ENCODE data around the gene C1orf35. TPM values are rescaled to one million over a fixed set of nuclear protein-coding genes. Genes with fewer than 3 reads are reported as not detected.

C1orf35 gene
- total and polyA plus RNA-seq, 9 donors: 11.8 to 15.1 (median 13.5) TPM

DNA sequence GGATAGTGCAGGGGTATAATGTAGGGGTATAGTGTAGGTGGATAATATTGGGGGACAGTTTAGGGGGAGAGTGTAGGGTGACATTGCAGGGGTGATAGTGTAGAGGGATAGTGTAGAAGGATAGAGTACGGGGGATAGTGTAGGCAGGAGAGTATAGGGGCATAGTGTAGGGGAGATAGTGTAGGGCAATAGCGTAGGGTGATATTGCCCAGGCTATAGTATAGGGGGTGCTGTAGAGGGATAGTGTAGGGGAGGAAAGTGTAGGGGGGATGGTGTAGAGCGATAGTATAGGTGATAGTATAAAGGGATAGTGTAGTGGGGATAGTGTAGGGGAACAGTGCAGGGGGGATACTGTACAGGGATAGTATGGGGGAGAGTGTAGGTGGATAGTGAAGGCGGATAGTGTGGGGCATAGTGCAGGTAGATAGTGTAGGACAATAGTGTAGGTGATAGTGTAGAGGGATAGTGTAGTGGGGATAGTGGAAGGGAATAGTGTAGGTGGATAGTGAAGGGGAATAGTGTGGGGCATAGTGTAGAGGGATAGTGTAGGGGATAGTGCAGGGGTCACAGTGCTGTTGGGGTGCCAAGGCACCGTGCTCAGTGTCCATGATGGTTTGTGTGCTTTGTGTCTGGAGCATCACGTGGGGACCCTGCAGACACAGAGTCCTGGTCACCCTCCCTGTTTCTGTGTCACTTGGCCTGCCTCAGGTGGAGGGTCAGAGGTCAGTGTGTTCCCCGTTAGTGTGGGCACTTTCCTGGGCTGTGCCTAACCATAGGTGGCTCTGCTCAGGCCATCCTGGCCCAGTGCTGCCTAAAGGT is 31.1 kb downstream of the C1orf35 start:
- no peak for DNase-seq
- Histone ChIP-seq H3K27me3 (ENCODE audit: control insufficient read depth, insufficient read depth, low read length) (peaks cover 18% of the 10 kb centered on the region), H3K9me3 (replicated peaks; ENCODE audit: control insufficient read depth, low read depth, low read length) (no peaks in the 10 kb centered on the region), H3K4me3 (ENCODE audit: low read length) (no peak overlapping the region), H3K27ac (ENCODE audit: low read length) (no peak overlapping the region), H3K4me1 (ENCODE audit: control insufficient read depth, insufficient read depth, low read length) (peaks cover 10% of the 10 kb centered on the region), H3K36me3 (ENCODE audit: control insufficient read depth, insufficient read depth, low read length) (no peaks in the 10 kb centered on the region)
- WGBS (ENCODE audit: insufficient coverage): 69% methylated on average over 6 of the region's 7 CpGs

DNA sequence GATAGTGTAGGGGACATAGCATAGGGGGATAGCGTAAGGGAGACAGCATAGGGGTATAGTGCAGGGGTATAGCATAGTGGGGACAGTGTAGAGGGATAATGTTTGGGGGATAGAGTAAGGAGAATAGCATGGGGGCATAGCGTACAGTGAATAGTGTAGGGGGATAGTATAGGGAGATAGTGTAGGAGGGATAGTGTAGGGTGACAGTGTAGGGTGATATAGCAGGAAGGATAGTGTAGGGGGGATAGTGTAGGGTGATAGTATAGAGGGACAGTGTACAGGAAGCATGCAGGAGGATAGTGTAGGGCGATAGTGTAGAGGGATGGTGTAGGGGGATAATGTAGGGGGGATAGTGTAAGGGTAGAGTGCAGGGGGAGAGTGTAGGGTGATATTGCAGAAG is 32.3 kb downstream of the C1orf35 start:
- peaks cover 28% of the 10 kb centered on the region for H3K27me3 ChIP-seq (ENCODE audit: control insufficient read depth, insufficient read depth, low read length)

GRCh38 chr1:228070173-228070572 is 33.0 kb downstream of the C1orf35 start:
- Histone ChIP-seq H3K4me3 (ENCODE audit: low read length) (no peak overlapping the region), H3K27ac (ENCODE audit: low read length) (no peak overlapping the region), H3K4me1 (ENCODE audit: control insufficient read depth, insufficient read depth, low read length) (peaks cover 10% of the 10 kb centered on the region), H3K9me3 (replicated peaks; ENCODE audit: control insufficient read depth, low read depth, low read length) (no peaks in the 10 kb centered on the region), H3K27me3 (ENCODE audit: control insufficient read depth, insufficient read depth, low read length) (peaks cover 32% of the 10 kb centered on the region), H3K36me3 (ENCODE audit: control insufficient read depth, insufficient read depth, low read length) (no peaks in the 10 kb centered on the region)
- no peak for DNase-seq
- WGBS (ENCODE audit: insufficient coverage): 54% methylated on average over 2 of the region's 2 CpGs

More for the DNA sequence above, 32.3 kb downstream of the C1orf35 start:
- H3K4me3 ChIP-seq (ENCODE audit: low read length): no peak overlapping the region
- peaks cover 10% of the 10 kb centered on the region for H3K4me1 ChIP-seq (ENCODE audit: control insufficient read depth, insufficient read depth, low read length)
- H3K36me3 ChIP-seq (ENCODE audit: control insufficient read depth, insufficient read depth, low read length): no peaks in the 10 kb centered on the region
- no peak overlapping the region for H3K27ac ChIP-seq (ENCODE audit: low read length)
- DNase-seq: no peak
- no peaks in the 10 kb centered on the region for H3K9me3 ChIP-seq (replicated peaks; ENCODE audit: control insufficient read depth, low read depth, low read length)
- 75% methylated on average over 3 of the region's 3 CpGs for WGBS (ENCODE audit: insufficient coverage)

- Histone ChIP-seq H3K9me3 (replicated peaks; ENCODE audit: control insufficient read depth, low read depth, low read length) (no peaks in the 10 kb centered on the region), H3K4me3 (ENCODE audit: low read length) (no peak overlapping the region), H3K4me1 (ENCODE audit: control insufficient read depth, insufficient read depth, low read length) (peaks cover under 1% of the 10 kb centered on the region), H3K27me3 (ENCODE audit: control insufficient read depth, insufficient read depth, low read length) (peaks cover 32% of the 10 kb centered on the region), H3K27ac (ENCODE audit: low read length) (no peak overlapping the region), H3K36me3 (ENCODE audit: control insufficient read depth, insufficient read depth, low read length) (no peaks in the 10 kb centered on the region)
- DNase-seq: no peak
- whole genome bisulfite sequencing (ENCODE audit: insufficient coverage): 71% methylated on average over 7 of the region's 7 CpGs
These were observed 34.8 kb downstream of the C1orf35 start for GRCh38 chr1:228068359-228068758.

GRCh38 chr1:228066891-228067654 is 36.1 kb downstream of the C1orf35 start:
- Histone ChIP-seq H3K4me3 (ENCODE audit: low read length) (no peak overlapping the region), H3K27ac (ENCODE audit: low read length) (no peak overlapping the region), H3K27me3 (ENCODE audit: control insufficient read depth, insufficient read depth, low read length) (peaks cover 38% of the 10 kb centered on the region), H3K9me3 (replicated peaks; ENCODE audit: control insufficient read depth, low read depth, low read length) (no peaks in the 10 kb centered on the region), H3K4me1 (ENCODE audit: control insufficient read depth, insufficient read depth, low read length) (no peaks in the 10 kb centered on the region), H3K36me3 (ENCODE audit: control insufficient read depth, insufficient read depth, low read length) (no peaks in the 10 kb centered on the region)
- no peak for DNase-seq
- WGBS (ENCODE audit: insufficient coverage): 36% methylated on average over 8 of the region's 10 CpGs

- H3K27me3 ChIP-seq (ENCODE audit: control insufficient read depth, insufficient read depth, low read length): peaks cover 44% of the 10 kb centered on the region
- H3K4me3 ChIP-seq (ENCODE audit: low read length): no peak overlapping the region
- H3K36me3 ChIP-seq (ENCODE audit: control insufficient read depth, insufficient read depth, low read length): no peaks in the 10 kb centered on the region
- H3K9me3 ChIP-seq (replicated peaks; ENCODE audit: control insufficient read depth, low read depth, low read length): no peaks in the 10 kb centered on the region
- no peak for DNase-seq
- no peak overlapping the region for H3K27ac ChIP-seq (ENCODE audit: low read length)
- no peaks in the 10 kb centered on the region for H3K4me1 ChIP-seq (ENCODE audit: control insufficient read depth, insufficient read depth, low read length)
- WGBS (ENCODE audit: insufficient coverage): 23% methylated on average over 4 of the region's 4 CpGs
These were observed 36.7 kb downstream of the C1orf35 start for GRCh38 chr1:228066416-228066815.

DNA sequence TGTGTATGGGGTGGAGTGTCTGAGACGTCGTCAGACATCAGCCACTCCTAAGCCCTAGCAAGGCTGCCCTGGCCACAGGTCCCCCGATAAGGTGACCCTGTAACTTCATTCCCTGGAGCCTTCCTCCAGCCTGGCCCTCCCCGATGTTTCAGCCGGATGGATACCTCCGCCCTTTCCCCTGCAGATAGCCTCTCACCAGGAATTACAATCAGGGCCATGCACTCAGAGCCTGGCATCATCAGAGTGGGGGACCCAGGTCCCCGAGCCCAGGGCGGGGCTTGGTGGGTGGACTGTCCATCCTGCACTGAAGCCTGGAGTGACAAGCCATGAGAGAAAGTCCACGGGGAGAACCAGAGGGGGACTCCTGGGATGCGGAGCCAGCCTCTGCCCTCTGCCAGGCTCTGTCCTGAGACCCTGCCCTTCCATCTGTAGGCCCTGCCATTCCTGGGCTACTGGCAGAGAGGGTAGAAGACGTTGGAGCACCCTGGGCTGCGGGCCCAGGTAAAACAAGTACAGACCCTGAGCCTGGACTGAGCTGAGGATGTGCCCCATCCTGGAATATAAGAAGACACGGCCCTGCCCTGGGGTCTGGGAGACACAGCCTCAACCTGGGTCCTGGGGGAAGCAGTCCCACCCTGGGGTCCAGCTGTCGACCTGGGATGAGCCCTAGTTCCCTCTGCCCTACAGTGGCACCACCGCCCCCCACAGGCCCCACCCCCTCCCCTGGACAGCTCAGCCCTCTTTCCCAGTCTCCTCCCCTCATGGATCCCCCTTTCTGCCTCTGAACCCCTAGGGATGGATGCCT is 37.4 kb downstream of the C1orf35 start:
- H3K36me3 ChIP-seq (ENCODE audit: control insufficient read depth, insufficient read depth, low read length): no peaks in the 10 kb centered on the region
- no peak overlapping the region for H3K27ac ChIP-seq (ENCODE audit: low read length)
- H3K4me3 ChIP-seq (ENCODE audit: low read length): no peak overlapping the region
- H3K9me3 ChIP-seq (replicated peaks; ENCODE audit: control insufficient read depth, low read depth, low read length): no peaks in the 10 kb centered on the region
- peaks cover 2% of the 10 kb centered on the region for H3K4me1 ChIP-seq (ENCODE audit: control insufficient read depth, insufficient read depth, low read length)
- peaks cover 51% of the 10 kb centered on the region for H3K27me3 ChIP-seq (ENCODE audit: control insufficient read depth, insufficient read depth, low read length)
- no peak for DNase-seq
- 68% methylated on average over 10 of the region's 15 CpGs for WGBS (ENCODE audit: insufficient coverage)

- no peak for DNase-seq
- WGBS (ENCODE audit: insufficient coverage): 62% methylated on average over 4 of the region's 15 CpGs
- peaks cover 57% of the 10 kb centered on the region for H3K27me3 ChIP-seq (ENCODE audit: control insufficient read depth, insufficient read depth, low read length)
These were observed 38.2 kb downstream of the C1orf35 start for GRCh38 chr1:228064741-228065542.

GRCh38 chr1:228064296-228064695 is 38.8 kb downstream of the C1orf35 start:
- Histone ChIP-seq H3K27ac (ENCODE audit: low read length) (no peak overlapping the region), H3K36me3 (ENCODE audit: control insufficient read depth, insufficient read depth, low read length) (no peaks in the 10 kb centered on the region), H3K27me3 (ENCODE audit: control insufficient read depth, insufficient read depth, low read length) (peaks cover 63% of the 10 kb centered on the region), H3K4me3 (ENCODE audit: low read length) (no peak overlapping the region), H3K4me1 (ENCODE audit: control insufficient read depth, insufficient read depth, low read length) (peaks cover 12% of the 10 kb centered on the region), H3K9me3 (replicated peaks; ENCODE audit: control insufficient read depth, low read depth, low read length) (no peaks in the 10 kb centered on the region)
- no peak for DNase-seq
- WGBS (ENCODE audit: insufficient coverage): 7% methylated on average over 2 of the region's 8 CpGs

More at GRCh38 chr1:228064741-228065542, 38.2 kb downstream of the C1orf35 start:
- Histone ChIP-seq H3K9me3 (replicated peaks; ENCODE audit: control insufficient read depth, low read depth, low read length) (no peaks in the 10 kb centered on the region), H3K36me3 (ENCODE audit: control insufficient read depth, insufficient read depth, low read length) (no peaks in the 10 kb centered on the region), H3K4me1 (ENCODE audit: control insufficient read depth, insufficient read depth, low read length) (peaks cover 10% of the 10 kb centered on the region), H3K4me3 (ENCODE audit: low read length) (no peak overlapping the region), H3K27ac (ENCODE audit: low read length) (no peak overlapping the region)
